GM21825 (cell line): Measurements from ENCODE around the gene PPL.

ENCODE experiments used
- ATAC-seq: cut with Tn5 transposase; IDR thresholded peaks from one replicate; pipeline ENCODE4 v1.9.1; 2021; ENCODE audit warnings: mild to moderate bottlenecking, moderate library complexity; ENCODE audit not compliant: unreplicated experiment

PPL gene

DNA sequence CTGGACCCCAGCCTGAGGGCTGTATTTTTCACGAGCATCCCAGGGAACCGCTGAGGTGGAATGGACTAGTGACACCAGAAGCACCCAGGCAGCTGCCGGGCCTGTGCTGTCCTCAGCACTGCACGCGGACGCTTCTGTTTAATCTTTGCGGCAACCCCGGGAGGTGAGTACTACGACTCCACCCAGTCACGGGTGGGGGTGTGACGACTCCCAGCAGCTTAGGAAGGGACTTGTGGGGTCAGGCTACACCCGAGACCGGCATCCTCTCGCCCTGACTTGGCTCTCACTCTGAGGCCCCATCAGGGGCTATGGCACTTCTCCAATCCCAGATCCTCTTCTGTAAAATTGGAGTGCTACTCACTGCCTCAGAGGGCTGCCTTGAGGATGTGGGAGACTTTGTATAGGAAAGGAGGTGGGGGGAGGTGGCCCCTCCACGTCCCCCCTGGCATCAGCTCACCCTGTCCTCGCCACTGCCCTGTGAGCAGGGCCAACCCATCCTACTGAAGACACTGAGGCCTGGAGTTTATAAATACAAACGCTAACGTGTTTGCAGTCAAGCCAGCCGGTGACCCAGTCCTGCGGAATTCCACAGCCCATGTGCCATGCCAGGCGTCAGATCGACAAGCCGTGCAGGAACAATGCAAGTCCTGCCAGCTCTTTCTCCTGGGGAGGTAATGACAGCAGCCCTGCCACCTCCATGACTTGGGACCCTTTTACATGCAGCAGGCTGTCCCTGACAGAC, 44.4 kb downstream of the PPL start:
- ATAC-seq = no peak

DNA sequence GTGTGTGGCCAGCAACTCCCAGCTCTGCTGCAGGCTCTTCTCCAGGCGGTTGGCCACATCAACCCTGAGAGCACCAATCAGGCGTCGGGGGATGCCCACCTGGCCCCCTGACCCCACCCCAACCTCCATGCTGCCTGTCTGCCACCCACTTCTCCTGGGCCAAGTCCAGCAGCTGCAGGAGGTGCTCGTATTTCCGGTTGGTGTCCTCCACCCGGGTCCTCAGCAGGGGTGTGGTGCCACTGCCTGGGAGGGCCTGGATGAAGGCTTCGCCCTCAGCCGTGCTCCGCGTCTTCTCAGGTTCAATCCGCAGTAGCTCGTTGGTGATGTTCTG, 45.1 kb downstream of the PPL start:
- no peak for ATAC-seq

DNA sequence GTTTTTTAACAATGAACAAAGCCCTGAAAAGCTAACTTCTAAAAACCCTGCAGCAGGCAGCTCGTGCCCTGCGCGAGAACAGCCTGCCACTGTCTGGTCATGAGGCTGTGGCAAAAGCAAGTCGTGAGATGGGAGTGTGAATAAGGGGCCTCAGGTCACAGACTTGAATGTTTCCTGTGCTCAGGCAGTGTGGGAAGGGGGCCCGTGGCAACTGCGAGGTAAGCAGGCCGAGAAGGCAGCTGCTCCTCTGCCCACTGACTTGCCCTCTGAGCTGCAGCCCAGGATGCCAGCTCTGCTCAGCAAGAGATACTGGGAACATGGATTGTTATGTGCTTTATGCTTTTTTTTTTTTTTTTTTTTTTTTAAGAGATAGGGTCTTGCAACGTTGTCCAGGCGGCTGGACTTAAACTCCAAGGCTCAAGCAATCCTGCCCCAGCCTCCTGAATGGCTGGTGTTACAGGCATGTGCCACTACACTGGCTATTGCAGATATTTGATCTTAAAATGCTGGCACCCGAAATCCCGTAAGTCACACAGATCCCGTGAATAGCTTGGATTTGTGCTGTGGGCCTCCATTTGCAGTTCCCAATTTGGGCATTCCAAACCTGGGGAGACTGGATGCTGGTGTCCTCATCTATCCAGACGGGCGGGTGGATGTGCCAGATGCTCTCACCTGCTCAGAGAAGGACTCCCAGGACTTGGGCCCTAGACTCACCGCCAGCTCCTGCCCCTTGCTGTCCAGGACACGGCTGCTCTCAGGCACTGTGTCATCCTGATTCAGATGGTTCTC, 45.7 kb downstream of the PPL start:
- no peak for ATAC-seq

DNA sequence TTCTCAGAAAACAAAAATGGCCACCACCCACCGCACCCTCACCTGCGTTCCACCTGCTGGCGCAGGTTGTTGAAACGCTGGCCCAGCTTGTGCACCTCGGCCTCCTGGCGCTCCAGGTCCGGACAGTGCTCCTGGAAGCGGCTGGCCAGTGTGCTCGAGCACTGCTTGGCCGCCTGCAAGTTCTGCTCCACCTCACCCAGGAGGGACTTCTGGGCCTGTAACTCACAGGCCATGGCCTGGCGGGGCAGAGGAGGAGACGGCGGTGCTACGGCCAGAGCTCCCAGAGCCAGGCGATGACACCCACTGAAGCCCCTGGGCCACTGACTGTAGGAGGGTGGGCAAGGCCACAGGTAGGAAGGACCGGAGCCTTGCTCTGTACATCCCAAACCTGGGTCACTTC, 46.3 kb downstream of the PPL start:
- no peak for ATAC-seq

DNA sequence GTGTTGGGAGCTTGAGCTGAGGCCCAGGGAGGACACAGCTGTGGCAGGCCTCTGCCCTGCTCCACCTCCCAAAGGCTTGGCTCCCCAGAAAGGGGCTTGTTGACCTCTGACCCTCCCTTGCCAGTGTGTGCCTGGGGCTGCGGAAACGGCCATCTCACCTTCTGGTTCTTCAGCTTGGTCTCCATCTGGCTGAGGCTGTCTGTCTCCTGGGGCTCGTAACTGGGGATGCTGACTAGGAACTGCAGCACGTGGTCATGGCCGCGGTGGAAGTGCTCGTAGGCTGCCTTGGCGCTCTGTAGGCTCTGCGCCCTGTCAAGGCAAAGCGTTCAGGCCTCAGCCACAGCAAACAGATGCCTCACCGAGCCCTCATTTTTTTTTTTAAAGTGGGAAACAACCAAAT, 46.9 kb downstream of the PPL start:
- ATAC-seq = no peak

DNA sequence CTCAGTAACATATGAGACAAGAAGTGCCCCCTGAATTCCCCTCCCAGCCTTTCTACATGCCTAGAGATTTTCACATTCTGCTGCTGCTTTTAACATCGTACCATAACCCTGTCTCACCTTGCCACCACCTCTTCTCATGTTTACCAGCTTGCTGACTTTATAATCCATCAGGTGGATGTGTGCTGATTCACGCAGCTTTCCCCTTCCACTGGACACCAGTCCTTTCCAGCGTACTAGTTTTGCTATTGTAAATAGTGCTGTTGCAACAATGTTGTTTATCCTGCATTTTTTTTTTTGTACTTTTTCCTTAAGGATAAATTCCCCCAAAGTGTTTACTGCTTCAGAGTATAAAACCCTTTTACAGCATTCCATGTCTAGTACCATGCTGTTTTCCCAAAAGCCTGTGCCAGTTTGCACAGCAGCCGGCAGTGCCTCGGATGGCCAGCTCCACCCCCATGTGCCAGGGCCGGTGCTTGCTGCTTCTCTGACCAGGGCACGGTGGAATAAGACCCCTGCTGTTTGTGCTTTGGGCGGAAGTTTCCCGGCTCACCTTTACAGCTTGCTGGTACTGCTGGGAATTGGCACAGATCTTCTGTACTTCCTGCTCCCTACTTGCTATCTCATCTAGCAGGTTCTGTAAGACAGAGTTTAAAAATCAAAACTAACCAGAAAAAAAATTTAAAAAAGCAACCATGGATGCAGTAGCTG, 48.4 kb downstream of the PPL start:
- no peak for ATAC-seq

DNA sequence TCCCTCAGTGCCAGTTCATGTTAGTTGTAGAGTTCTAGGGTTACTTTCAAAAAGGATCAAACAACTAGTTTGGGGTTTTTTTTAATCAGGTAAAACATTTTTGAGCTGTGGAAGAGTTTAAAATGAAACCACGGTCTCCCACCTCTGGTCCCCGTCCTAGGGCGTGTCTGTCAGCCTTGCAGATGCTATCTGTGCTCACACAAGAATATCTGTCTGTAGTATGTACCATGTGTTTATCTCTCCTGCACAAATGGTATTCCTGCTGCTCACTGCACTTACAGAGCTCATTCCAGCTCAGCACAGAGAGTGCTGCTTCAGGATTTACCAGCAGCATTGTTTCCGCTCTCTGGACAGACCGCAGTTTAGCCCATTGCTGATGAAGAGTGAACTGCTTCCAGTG, 50.8 kb downstream of the PPL start:
- no peak for ATAC-seq

DNA sequence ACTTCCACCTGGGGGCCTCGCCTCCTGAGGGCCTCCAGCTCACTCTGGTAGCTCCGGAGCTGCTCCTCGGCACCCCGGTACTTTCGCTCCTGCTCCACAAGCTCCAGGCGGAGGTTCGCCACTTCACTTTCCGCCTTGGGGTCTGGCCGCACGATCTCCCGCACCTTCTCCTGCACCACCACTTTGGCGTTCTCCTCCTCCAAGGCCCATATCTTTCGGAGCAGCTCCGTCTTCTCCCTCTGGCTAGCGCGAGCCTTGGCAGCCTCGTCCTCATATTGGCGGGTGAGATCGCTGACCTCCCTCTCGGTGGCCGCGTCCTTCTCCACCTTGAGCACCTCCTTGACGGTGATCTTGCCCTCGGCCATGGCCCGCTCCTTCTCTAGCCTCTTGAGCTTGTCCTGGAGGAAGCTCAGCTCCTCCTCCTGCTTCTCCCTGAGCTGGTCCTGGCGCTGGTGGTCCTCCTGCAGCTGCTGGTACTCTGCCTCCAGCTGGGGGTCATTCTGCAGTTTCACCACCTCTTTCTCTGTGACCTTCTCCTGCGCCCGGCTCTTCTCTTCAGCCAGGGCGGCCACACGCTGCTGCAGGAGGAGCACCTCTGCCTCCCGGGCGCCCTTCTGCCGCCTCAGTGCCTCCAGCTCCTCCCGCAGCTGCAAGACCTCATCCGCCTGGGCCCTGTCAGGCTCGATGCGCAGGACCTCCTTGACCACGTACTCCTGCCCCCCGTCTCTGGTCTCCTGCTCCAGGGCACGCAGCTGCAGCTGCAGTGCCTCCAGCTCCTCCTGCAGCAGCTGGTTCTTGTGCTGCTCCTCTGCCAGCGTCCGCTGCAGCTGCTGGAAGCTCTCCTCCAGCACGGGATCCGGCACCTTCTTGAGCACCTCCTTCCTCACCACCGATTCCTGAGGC, 51.7 kb downstream of the PPL start:
- no peak for ATAC-seq

DNA sequence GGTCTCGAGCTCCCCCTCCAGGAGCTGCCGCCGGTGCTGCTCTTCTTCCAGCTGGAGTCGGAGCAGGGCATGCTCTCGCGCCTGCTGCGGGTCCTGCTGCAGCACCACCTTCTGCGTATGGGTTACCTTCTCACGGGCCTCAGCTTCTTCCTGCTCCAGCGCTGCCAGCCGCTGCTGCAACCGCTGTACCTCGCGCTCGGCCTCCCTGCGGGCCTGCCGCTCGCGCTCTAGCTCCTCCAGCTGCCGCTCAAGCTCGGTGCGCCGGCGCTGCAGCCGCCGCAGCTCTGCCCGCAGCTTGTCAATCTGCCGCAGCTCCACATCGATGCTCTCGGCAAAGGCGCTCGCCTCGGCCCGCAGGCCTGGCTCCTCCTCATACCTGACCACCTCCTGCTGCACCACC, 52.7 kb downstream of the PPL start:
- ATAC-seq = no peak

DNA sequence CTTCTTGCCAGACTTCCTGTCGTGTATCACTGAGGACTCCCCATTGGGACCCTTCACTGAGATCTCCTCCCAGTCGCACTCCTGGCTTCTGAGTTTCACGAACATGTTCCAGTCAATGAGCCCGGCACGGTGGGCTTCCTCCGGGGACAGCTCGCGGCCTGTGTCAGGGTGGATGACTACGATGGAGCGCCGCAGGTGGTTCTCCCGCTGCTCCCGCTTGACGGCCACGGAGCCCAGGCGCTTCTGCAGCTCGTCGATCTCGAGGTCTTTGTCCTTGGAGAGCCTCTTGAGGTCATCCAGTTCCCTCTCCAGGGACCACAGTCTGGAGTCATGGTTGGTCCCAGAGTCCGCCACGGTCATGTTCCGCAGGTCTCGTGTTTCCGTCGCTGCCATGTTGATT, 53.4 kb downstream of the PPL start:
- no peak for ATAC-seq

DNA sequence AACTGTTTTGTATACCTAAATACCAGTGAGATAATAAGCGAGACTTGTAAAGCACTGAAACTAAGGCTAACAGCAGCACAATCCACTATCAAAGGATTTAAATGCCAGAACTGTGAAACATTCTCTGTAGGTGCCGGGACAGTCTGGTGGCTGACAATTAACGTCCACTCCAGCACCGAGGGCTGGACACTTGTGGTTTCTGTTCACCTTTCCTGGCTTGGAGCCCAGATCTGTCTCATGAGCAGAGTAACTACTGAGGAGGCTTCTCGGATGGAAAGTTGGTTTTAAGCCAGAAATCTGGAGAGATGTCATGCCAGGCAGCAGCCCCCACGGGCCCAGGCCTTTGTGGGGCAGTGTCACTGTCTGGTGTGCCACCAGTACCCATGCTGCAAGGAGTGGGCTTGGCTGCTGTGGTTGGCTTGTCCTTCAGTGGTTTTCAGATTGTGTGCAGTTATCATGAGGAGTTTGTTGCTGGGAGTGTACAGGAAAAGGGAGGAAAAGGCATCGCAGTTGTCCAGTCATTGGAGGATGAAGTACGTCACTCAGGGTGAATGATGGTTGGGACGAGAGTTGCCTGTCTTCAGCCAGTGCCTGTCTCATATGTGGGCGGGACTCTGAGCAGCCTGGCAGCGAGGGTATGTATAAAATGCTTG, 54.2 kb downstream of the PPL start:
- ATAC-seq = no peak

DNA sequence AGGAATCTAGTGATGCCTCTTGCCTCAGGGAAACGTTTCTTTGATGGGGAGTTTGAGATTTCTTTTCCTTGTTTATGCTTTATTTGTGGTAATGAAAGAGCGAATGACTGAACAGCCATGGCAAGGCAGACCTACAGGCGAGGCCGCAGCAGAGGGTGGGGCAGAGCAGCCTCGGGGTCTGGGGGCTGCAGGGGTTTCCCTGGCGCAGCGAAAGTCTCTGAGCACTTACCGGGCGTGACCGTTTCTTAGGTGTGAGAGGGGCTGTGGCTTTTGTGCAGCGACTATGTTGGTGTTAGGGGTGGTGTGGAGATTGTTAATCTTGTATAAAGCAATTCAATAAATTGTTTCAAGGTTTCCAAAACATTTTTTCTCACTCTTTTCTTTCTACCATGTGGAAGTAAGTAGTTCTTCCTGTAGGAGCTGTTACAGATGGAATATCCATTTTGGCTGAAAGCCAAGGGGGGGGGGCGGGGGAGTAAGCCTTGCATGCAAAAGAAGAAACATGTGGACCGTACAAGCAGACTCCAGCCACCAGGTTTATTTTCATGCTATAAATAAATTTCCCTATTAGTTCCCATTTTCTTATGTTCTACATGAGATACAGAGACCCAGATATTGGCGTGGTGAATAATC, 54.8 kb downstream of the PPL start:
- no peak for ATAC-seq

DNA sequence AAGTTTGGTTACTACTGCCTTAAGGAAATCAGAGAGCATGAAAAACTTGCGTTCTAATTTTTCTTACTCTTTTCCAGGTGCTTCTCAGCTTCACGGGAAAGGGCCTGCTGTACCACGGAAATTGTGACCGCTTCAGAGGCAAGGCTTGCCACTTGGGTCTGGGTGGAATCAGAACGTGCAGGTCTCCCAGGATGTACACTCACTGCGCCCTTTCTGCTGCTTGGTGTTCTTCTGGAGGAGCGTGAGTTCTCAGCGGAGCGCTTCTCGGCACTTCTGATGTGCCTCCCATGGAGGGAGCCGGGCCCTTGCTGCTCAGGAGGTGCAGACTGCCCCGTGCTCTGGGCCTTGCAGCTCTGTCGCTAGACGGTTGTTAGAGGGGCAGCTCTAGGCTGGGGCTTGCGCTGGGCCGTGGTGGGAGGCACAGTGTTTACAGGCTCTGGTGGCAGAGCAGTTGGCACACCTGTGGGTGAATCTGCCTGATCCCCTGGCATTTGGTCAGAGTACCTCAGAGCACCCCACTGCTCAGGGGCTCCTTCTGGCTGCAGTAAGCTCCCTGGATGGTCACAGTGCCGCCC, 56.9 kb downstream of the PPL start:
- no peak for ATAC-seq

DNA sequence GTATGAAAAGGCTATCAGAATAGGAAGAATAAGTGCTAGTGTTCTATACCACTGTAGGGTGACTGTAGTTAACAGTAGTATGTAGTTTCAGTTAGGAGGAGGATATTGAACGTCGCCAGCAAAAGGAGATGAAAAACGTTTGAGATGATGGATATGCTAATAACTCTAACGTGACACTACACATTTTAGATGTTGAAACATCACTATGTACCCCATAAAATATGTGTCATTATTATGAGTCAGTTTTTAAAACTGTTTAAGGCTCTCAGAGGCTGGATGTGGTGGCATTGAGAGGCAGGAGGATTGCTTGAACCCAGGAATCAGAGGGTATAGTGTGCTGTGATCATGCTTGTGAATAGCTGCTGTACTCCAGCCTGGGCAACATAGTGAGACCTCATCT, 57.9 kb downstream of the PPL start:
- no peak for ATAC-seq

DNA sequence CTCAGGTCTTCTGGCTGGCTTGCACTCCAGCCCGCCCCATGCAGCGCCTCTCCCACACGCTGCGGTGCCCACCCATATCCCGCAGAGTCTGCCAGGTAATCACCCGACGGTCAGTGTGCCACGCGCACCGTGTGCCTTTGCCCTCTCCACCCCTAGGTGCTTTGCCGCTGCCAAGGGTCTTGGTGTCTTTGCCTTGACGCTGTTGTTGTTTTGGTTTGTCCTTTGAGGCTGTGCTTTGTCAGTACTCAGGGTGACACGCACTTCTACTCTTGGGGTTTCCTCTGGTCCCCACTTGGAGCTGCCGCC, 59.6 kb downstream of the PPL start:
- ATAC-seq = no peak

DNA sequence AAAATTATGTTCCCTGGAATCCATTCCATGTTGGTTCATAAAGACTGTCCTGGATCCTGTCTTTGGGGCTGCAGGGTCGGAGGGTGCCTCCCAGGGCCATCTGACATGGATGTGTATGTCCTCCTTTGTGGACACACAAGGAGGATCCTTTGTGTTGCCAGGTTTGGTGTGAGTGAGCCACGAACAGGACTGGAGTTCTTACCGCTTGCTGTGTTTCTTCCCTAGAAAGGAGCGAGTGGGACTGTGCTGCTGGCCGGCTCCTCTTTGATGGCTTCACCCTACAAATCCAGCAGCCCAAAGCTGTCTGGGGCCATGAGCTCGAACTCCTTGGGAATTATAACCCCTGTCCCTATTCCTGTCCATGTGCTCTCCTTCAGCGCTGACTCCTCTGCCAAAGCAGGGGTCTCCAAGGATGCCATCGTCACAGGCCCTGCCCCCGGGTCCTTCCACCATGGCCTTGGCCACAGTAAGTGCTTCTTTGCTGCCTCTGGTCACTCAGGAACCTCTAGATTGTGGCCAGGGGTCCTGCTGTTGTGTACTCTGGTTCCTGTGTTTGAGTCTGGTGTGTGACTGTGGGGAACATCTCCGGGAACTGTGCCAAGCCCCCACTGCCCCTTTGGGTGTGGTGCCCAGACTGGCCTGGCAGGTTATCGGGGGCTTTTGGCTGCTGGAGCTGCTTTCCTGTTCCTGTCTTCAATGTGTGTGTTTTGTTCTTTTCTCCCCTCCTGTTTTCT, 60.1 kb downstream of the PPL start:
- ATAC-seq = no peak

DNA sequence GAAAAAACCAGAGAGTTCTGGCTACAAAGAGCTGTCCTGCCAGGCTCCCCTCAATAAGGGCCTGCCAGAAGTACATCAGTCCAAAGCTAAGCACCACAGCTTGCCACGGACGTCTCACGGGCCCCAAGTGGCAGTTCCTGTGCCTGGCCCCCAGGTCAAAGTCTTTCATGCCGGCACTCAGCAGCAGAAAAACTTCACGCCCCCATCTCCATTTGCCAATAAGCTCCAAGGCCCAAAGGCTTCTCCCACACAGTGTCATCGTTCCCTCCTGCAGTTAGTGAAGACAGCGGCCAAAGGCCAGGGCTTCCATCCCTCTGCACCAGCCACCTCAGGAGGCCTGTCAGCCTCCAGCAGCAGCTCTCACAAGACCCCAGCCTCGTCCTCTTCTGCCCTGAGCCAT, 62.3 kb downstream of the PPL start:
- no peak for ATAC-seq

DNA sequence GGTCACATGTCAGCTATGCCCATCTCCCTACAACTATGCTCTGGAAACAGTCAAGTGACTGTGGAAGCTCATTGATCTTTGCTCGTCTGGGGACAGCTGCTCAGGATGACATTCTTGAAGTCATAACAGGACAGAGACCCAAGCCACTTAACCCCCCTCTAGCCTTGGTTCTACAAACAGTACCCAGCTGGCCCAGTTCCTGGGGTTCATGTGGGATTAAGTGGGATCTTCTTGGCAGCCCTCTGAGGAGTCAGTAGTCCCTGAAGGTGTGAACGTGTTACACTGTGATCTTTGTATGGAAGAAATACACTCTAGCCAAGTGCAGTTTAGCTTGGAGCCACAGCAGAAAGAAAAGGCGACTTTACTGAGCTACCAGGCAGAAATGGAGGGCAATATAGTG, 63.9 kb downstream of the PPL start:
- no peak for ATAC-seq

DNA sequence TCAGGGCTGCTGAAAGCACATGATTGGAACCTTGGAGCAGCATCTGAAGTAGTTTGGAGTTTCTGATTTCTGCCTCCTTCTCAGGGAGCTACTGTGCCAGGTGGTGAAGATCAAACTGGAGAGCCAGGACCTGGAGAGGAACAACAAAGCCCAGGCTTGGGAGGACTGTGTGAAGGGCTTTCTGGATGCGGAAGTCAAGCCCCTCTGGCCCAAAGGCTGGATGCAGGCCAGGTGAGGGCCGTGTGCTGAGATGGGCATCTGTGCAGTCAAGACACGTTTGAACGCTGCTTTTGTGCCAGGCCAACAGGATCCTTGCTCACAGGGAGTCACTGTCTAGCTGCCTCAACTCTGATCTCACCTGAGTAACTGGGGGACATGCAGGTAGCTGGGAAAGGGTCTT, 65.9 kb downstream of the PPL start:
- no peak for ATAC-seq
